Measurements from ENCODE around the gene MRPL46. TPM values are rescaled to one million over a fixed set of nuclear protein-coding genes. Genes with fewer than 3 reads are reported as not detected.

The MRPL46 gene
- polyA plus RNA-seq, 1 donor (not counting 4 experiments of a cell fraction or from before 2014, with no cell fraction given): 26.3 TPM

DNA sequence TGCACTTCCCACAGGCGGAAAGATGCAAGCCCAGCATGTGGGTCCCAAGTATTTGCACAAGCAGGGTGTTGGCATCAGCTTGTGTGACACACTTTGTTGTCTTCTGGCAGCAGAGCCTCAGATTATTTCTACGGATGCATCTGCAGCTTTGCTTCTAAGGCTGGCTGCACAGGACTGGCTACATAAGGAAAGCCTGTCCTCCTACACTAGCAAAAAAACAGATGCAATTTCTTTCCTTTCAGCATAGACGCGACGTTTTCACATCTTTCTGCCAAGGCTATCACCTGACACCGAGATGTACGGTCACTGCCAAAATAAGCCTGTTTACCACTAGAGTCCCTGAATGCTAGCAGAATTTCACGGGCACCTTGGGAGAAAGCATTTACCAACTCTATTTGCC lies 13.8 kb upstream of the MRPL46 start:
- H3K27me3 ChIP-seq (ENCODE audit: control insufficient read depth, extremely low read depth, insufficient read depth, low read length): no peaks in the 10 kb centered on the region
- DNase-seq (ENCODE audit: low read depth, low spot score) (no peak), FAIRE-seq (no peak)
- peaks cover 6 to 13% of the 10 kb centered on the region in 2 experiments for H3K36me3 ChIP-seq (ENCODE audit: control insufficient read depth in 2 of 2, extremely low read depth in 1 of 2, insufficient read depth in 2 of 2, low read length in 2 of 2)
- H3K9me3 ChIP-seq (ENCODE audit: control insufficient read depth, low read depth, low read length): no peaks in the 10 kb centered on the region
- H3K4me3 ChIP-seq (ENCODE audit: control insufficient read depth in 2 of 3, extremely low read depth in 1 of 3, insufficient read depth in 2 of 3, low read depth in 1 of 3, low read length in 3 of 3): no peak overlapping the region
- dilution Hi-C loops (cut with MboI; ENCODE audit: extremely low pct_ligation_motif_present, low sequenced_read_pairs): no loop called here
- H3K4me1 ChIP-seq (ENCODE audit: control insufficient read depth, extremely low read depth, insufficient read depth, low read length): no peaks in the 10 kb centered on the region
- no peak overlapping the region for H2AFZ ChIP-seq (ENCODE audit: control insufficient read depth, low read length)
- H3K27ac ChIP-seq (ENCODE audit: control insufficient read depth, insufficient read depth, low read length): no peak overlapping the region
- TF ChIP-seq EZH2 (IDR thresholded peaks at IDR 0.05; ENCODE audit: low read length): no peak
- TF ChIP-seq, protein P1, sequence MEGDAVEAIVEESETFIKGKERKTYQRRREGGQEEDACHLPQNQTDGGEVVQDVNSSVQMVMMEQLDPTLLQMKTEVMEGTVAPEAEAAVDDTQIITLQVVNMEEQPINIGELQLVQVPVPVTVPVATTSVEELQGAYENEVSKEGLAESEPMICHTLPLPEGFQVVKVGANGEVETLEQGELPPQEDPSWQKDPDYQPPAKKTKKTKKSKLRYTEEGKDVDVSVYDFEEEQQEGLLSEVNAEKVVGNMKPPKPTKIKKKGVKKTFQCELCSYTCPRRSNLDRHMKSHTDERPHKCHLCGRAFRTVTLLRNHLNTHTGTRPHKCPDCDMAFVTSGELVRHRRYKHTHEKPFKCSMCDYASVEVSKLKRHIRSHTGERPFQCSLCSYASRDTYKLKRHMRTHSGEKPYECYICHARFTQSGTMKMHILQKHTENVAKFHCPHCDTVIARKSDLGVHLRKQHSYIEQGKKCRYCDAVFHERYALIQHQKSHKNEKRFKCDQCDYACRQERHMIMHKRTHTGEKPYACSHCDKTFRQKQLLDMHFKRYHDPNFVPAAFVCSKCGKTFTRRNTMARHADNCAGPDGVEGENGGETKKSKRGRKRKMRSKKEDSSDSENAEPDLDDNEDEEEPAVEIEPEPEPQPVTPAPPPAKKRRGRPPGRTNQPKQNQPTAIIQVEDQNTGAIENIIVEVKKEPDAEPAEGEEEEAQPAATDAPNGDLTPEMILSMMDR (optimal IDR thresholded peaks at IDR 0.05 in 1 of 3, IDR thresholded peaks at IDR 0.05 in 1 of 3, conservative IDR thresholded peaks at IDR 0.05 in 1 of 3; ENCODE audit: extremely low read depth in 1 of 3, insufficient read depth in 2 of 3, low read length in 3 of 3): no peak
- no peak overlapping the region for H3K4me2 ChIP-seq (ENCODE audit: control insufficient read depth, extremely low read depth, insufficient read depth, low read depth, low read length)
- no peaks in the 10 kb centered on the region for H3K79me2 ChIP-seq (ENCODE audit: control insufficient read depth, insufficient read depth, low read length)
- H3K9me1 ChIP-seq (ENCODE audit: control insufficient read depth, extremely low read depth, insufficient read depth, low read length): no peaks in the 10 kb centered on the region
- H4K20me1 ChIP-seq (ENCODE audit: control insufficient read depth, extremely low read depth, insufficient read depth, low read length): no peaks in the 10 kb centered on the region
- no peak overlapping the region for H3K9ac ChIP-seq (ENCODE audit: control insufficient read depth, extremely low read depth, insufficient read depth, low read length)

DNA sequence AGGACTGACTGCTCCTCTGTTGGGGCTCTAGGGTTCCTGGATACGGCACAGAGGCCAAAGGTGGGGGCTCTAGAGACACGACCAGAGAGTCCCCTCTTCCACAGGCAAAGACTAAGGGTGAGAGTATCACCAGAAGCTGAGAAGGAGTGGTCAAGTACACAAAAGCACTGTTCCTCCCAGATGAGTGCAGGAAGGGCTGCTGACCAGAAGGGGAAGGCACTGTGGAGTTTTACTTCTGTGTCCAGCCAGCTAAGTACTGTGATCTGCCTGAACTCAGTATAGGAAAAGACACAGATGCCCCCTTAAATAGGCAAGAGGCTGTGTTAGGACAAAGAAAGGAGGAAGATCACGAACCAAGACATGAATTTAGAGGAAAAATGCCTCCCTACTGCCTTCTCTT lies 12.0 kb upstream of the MRPL46 start:
- peaks cover 9 to 13% of the 10 kb centered on the region in 2 experiments for H3K36me3 ChIP-seq (ENCODE audit: control insufficient read depth in 2 of 2, extremely low read depth in 1 of 2, insufficient read depth in 2 of 2, low read length in 2 of 2)

More for the DNA sequence above, 12.0 kb upstream of the MRPL46 start:
- H3K27me3 ChIP-seq (ENCODE audit: control insufficient read depth, extremely low read depth, insufficient read depth, low read length): no peaks in the 10 kb centered on the region
- dilution Hi-C loops (cut with MboI; ENCODE audit: extremely low pct_ligation_motif_present, low sequenced_read_pairs): no loop called here
- no peaks in the 10 kb centered on the region for H3K9me1 ChIP-seq (ENCODE audit: control insufficient read depth, extremely low read depth, insufficient read depth, low read length)
- no peak overlapping the region for H2AFZ ChIP-seq (ENCODE audit: control insufficient read depth, low read length)
- TF ChIP-seq EZH2 (IDR thresholded peaks at IDR 0.05; ENCODE audit: low read length): no peak
- TF ChIP-seq, protein P1 (optimal IDR thresholded peaks at IDR 0.05 in 1 of 3, IDR thresholded peaks at IDR 0.05 in 1 of 3, conservative IDR thresholded peaks at IDR 0.05 in 1 of 3; ENCODE audit: extremely low read depth in 1 of 3, insufficient read depth in 2 of 3, low read length in 3 of 3): no peak
- H3K4me2 ChIP-seq (ENCODE audit: control insufficient read depth, extremely low read depth, insufficient read depth, low read depth, low read length): no peak overlapping the region
- no peak overlapping the region for H3K27ac ChIP-seq (ENCODE audit: control insufficient read depth, insufficient read depth, low read length)
- no peaks in the 10 kb centered on the region for H4K20me1 ChIP-seq (ENCODE audit: control insufficient read depth, extremely low read depth, insufficient read depth, low read length)
- no peaks in the 10 kb centered on the region for H3K79me2 ChIP-seq (ENCODE audit: control insufficient read depth, insufficient read depth, low read length)
- no peak overlapping the region for H3K4me3 ChIP-seq (ENCODE audit: control insufficient read depth in 2 of 3, extremely low read depth in 1 of 3, insufficient read depth in 2 of 3, low read depth in 1 of 3, low read length in 3 of 3)
- DNase-seq (ENCODE audit: low read depth, low spot score) (no peak), FAIRE-seq (no peak)
- H3K9me3 ChIP-seq (ENCODE audit: control insufficient read depth, low read depth, low read length): no peaks in the 10 kb centered on the region
- no peaks in the 10 kb centered on the region for H3K4me1 ChIP-seq (ENCODE audit: control insufficient read depth, extremely low read depth, insufficient read depth, low read length)
- no peak overlapping the region for H3K9ac ChIP-seq (ENCODE audit: control insufficient read depth, extremely low read depth, insufficient read depth, low read length)
